WTC11 (cell line): ENCODE measurements around the gene C12orf43. TPM values are rescaled to one million over a fixed set of nuclear protein-coding genes. Genes with fewer than 3 reads are reported as not detected.

Source experiments
- ATAC-seq: fragments of 200-7000 bp; cut with Tn5 transposase; 2 replicates; pipeline ENCODE4 v1.10.0; 2021; ENCODE audit warnings: mild to moderate bottlenecking, moderate library complexity
- CTCF ChIA-PET: fragments of 300-600 bp; sonication (Branson Sonifier 250); formaldehyde crosslinking; loops from one replicate; lab custom pipeline; 2021; ENCODE audit warnings: antibody characterized with exemption; lab: Charles Lee
- POLR2A ChIA-PET: fragments of 350-600 bp; sonication (Branson Sonifier 250); formaldehyde crosslinking; loops from one replicate; lab custom pipeline; 2021; ENCODE audit warnings: antibody characterized with exemption; lab: Charles Lee
- DNase-seq: peaks from one replicate; pipeline ENCODE4 v3.0.0; 2021; ENCODE audit warnings: low spot score
- H3K27ac Mint-ChIP-seq: 2 replicates; pipeline ENCODE4 v1.8.0; 2021; ENCODE audit warnings: mixed read lengths
- H3K27me3 Mint-ChIP-seq: 2 replicates; pipeline ENCODE4 v1.8.0; 2021; ENCODE audit warnings: low read depth, mild to moderate bottlenecking, moderate library complexity, mixed read lengths
- H3K36me3 Mint-ChIP-seq: 2 replicates; pipeline ENCODE4 v1.8.0; 2021; ENCODE audit warnings: mixed read lengths
- H3K4me1 Mint-ChIP-seq: 2 replicates; pipeline ENCODE4 v1.8.0; 2022; ENCODE audit warnings: mixed read lengths
- H3K4me3 Mint-ChIP-seq: 2 replicates; pipeline ENCODE4 v1.8.0; 2021; ENCODE audit warnings: mild to moderate bottlenecking, moderate library complexity, mixed read lengths
- H3K9me3 Mint-ChIP-seq: 2 replicates; pipeline ENCODE4 v1.8.0; 2021; ENCODE audit warnings: mixed read lengths
- CBFB ChIP-seq: sonication (generic); formaldehyde crosslinking; IDR thresholded peaks from 2 replicates; pipeline ENCODE4 v1.8.1; 2022; ENCODE audit warnings: mild to moderate bottlenecking, low read depth, missing genetic modification reagents
- CDX4 ChIP-seq: fragments of 250-450 bp; sonication (Bioruptor Pico); IDR thresholded peaks from 2 replicates; pipeline ENCODE4 v1.9.0; 2021; ENCODE audit warnings: moderate library complexity, mild to moderate bottlenecking, inconsistent platforms, borderline replicate concordance
- E2F4 ChIP-seq: sonication (generic); formaldehyde crosslinking; IDR thresholded peaks from 2 replicates; pipeline ENCODE4 v1.8.1; 2022; ENCODE audit warnings: low read depth, mild to moderate bottlenecking, moderate library complexity, missing genetic modification reagents, borderline replicate concordance
- E2F5 ChIP-seq: sonication (generic); formaldehyde crosslinking; IDR thresholded peaks from 2 replicates; pipeline ENCODE4 v1.8.1; 2022; ENCODE audit warnings: mild to moderate bottlenecking, moderate library complexity, missing genetic modification reagents
- ELF4 ChIP-seq: sonication (generic); formaldehyde crosslinking; IDR thresholded peaks from 2 replicates; pipeline ENCODE4 v1.8.1; 2022; ENCODE audit warnings: low read depth, mild to moderate bottlenecking, moderate library complexity, missing genetic modification reagents
- FOXK1 ChIP-seq: sonication (generic); formaldehyde crosslinking; IDR thresholded peaks from 2 replicates; pipeline ENCODE4 v1.8.0; 2022; ENCODE audit warnings: mild to moderate bottlenecking, moderate library complexity, missing genetic modification reagents
- FOXP1 ChIP-seq: sonication (generic); formaldehyde crosslinking; IDR thresholded peaks from 2 replicates; pipeline ENCODE4 v1.8.0; 2022; ENCODE audit warnings: missing genetic modification reagents, mild to moderate bottlenecking, moderate library complexity, borderline replicate concordance
- GABPB1 ChIP-seq: sonication (generic); formaldehyde crosslinking; IDR thresholded peaks from 2 replicates; pipeline ENCODE4 v1.8.1; 2023; ENCODE audit warnings: mild to moderate bottlenecking, missing genetic modification reagents
- GRHL2 ChIP-seq: fragments of 250-450 bp; sonication (Bioruptor Pico); IDR thresholded peaks from 2 replicates; pipeline ENCODE4 v1.8.0; 2022; ENCODE audit warnings: mild to moderate bottlenecking, moderate library complexity; ENCODE audit not compliant: insufficient replicate concordance, severe bottlenecking
- HMGA2 ChIP-seq: fragments of 250-450 bp; sonication (Bioruptor Pico); IDR thresholded peaks from 2 replicates; pipeline ENCODE4 v1.4.0; 2021; ENCODE audit warnings: mild to moderate bottlenecking, moderate library complexity
- IRF1 ChIP-seq: sonication (generic); formaldehyde crosslinking; IDR thresholded peaks from 2 replicates; pipeline ENCODE4 v1.8.0; 2023; ENCODE audit warnings: missing genetic modification reagents
- MXD4 ChIP-seq: fragments of 250-450 bp; sonication (Bioruptor Pico); IDR thresholded peaks from 2 replicates; pipeline ENCODE4 v1.8.0; 2021; ENCODE audit warnings: mild to moderate bottlenecking, moderate library complexity, borderline replicate concordance
- PREB ChIP-seq: sonication (generic); formaldehyde crosslinking; IDR thresholded peaks from 2 replicates; pipeline ENCODE4 v1.8.1; 2022; ENCODE audit warnings: mild to moderate bottlenecking, missing genetic modification reagents, moderate library complexity, borderline replicate concordance
- RELA ChIP-seq: sonication (generic); formaldehyde crosslinking; IDR thresholded peaks from 2 replicates; pipeline ENCODE4 v1.8.1; 2022; ENCODE audit warnings: missing genetic modification reagents, mild to moderate bottlenecking, borderline replicate concordance
- SOX15 ChIP-seq: fragments of 250-450 bp; sonication (Bioruptor Pico); IDR thresholded peaks from 2 replicates; pipeline ENCODE4 v1.9.0; 2021; ENCODE audit warnings: mild to moderate bottlenecking
- ZNF121 ChIP-seq: sonication (generic); formaldehyde crosslinking; IDR thresholded peaks from 2 replicates; pipeline ENCODE4 v1.8.0; 2023; ENCODE audit warnings: missing genetic modification reagents
- ZNF281 ChIP-seq: sonication (generic); formaldehyde crosslinking; IDR thresholded peaks from 2 replicates; pipeline ENCODE4 v1.8.0; 2023; ENCODE audit warnings: mild to moderate bottlenecking, missing genetic modification reagents
- ZNF317 ChIP-seq: sonication (generic); formaldehyde crosslinking; IDR thresholded peaks from 2 replicates; pipeline ENCODE4 v1.8.1; 2023; ENCODE audit warnings: low read depth, mild to moderate bottlenecking, moderate library complexity, missing genetic modification reagents, borderline replicate concordance
- ZNF671 ChIP-seq: fragments of 250-450 bp; sonication (Bioruptor Pico); IDR thresholded peaks from 2 replicates; pipeline ENCODE4 v1.8.0; 2021; ENCODE audit warnings: mild to moderate bottlenecking
- total RNA-seq: library from RNA; stranded (reverse); gene quantifications from 3 replicates; pipeline ENCODE4 v1.2.3, GENCODE V29; 2021

The C12orf43 gene
- total RNA-seq, 1 experiment from 2014 or later: 20.7 TPM

GRCh38 chr12:120998435-120998834, 17.9 kb downstream of the C12orf43 start (continued):
- TF ChIP-seq E2F4 (no peak), GABPB1 (CRISPR knock-in tag) (no peak), CBFB (CRISPR knock-in tag) (no peak), E2F5 (CRISPR knock-in tag) (no peak), SOX15 (CRISPR knock-in tag) (no peak)

GRCh38 chr12:120997448-120997847, 18.8 kb downstream of the C12orf43 start:
- TF ChIP-seq GRHL2 (CRISPR knock-in tag): no peak
- no peak for TF ChIP-seq CDX4 (CRISPR knock-in tag)
- TF ChIP-seq IRF1: no peak
- no peak for TF ChIP-seq ZNF671 (CRISPR knock-in tag)
- TF ChIP-seq FOXP1 (CRISPR knock-in tag): no peak
- no peak for TF ChIP-seq MXD4 (CRISPR knock-in tag)
- TF ChIP-seq ELF4 (CRISPR knock-in tag): no peak
- no peak for TF ChIP-seq RELA (CRISPR knock-in tag)
- TF ChIP-seq ZNF121 (CRISPR knock-in tag): no peak
- no peak for TF ChIP-seq PREB (CRISPR knock-in tag)
- no peak for TF ChIP-seq ZNF317
- TF ChIP-seq HMGA2 (CRISPR knock-in tag): no peak
- TF ChIP-seq ZNF281 (CRISPR knock-in tag): no peak
- no peak for TF ChIP-seq FOXK1 (CRISPR knock-in tag)
- DNase-seq: no peak
- peaks cover 7% of the 10 kb centered on the region for H3K4me1 Mint-ChIP-seq
- H3K27ac Mint-ChIP-seq: no peak overlapping the region; the same call in 1 of the 2 replicates
- CTCF ChIA-PET: interaction anchor here (0.9 kb wide), 1 partner anchor 8 kb away, joined by 4 read pairs; no protein-coding TSS in a partner anchor
- no peaks in the 10 kb centered on the region; the same call in 1 of the 2 replicates for H3K36me3 Mint-ChIP-seq
- no peaks in the 10 kb centered on the region; the same call in 1 of the 2 replicates for H3K27me3 Mint-ChIP-seq
- H3K4me3 Mint-ChIP-seq: no peak overlapping the region
- H3K9me3 Mint-ChIP-seq: no peaks in the 10 kb centered on the region
- no peak for ATAC-seq
- POLR2A ChIA-PET: no interaction called here
